Neural cell (in vitro differentiated cells): ENCODE measurements around the gene C1QC.

Experiments used
- CTCF ChIP-seq: fragments of 450-650 bp; IDR thresholded peaks from 2 replicates; pipeline ENCODE4 v1.5.1; 2014; ENCODE audit warnings: antibody characterized with exemption, mild to moderate bottlenecking, moderate library complexity; ENCODE audit not compliant: poor library complexity, severe bottlenecking
- EZH2 ChIP-seq: fragments of 200-600, 300-800 bp; shearing (Covaris generic), sonication (generic); IDR thresholded peaks from 2 replicates; pipeline ENCODE4 v1.6.1; 2014; ENCODE audit warnings: antibody characterized with exemption, low read length, borderline replicate concordance, mild to moderate bottlenecking; ENCODE audit not compliant: insufficient read depth, poor library complexity, severe bottlenecking
- MXI1 ChIP-seq: fragments of 450-650 bp; conservative IDR thresholded peaks from 2 replicates; pipeline ENCODE4 v1.6.1; 2014; ENCODE audit warnings: antibody characterized with exemption, mild to moderate bottlenecking; ENCODE audit not compliant: poor library complexity, severe bottlenecking
- POLR2AphosphoS5 ChIP-seq: IDR thresholded peaks from 2 replicates; pipeline ENCODE4 v1.6.1; 2012
- RAD21 ChIP-seq: fragments of 450-650 bp; conservative IDR thresholded peaks from 2 replicates; pipeline ENCODE4 v1.6.1; 2014; ENCODE audit warnings: antibody characterized with exemption, mild to moderate bottlenecking, moderate library complexity
- REST ChIP-seq: IDR thresholded peaks from 2 replicates; pipeline ENCODE4 v1.6.1; 2012; ENCODE audit warnings: borderline replicate concordance
- SMC3 ChIP-seq: fragments of 450-650 bp; conservative IDR thresholded peaks from 2 replicates; pipeline ENCODE4 v1.6.1; 2014; ENCODE audit warnings: antibody characterized with exemption, mild to moderate bottlenecking, moderate library complexity; ENCODE audit not compliant: poor library complexity
- TAF1 ChIP-seq: IDR thresholded peaks from 2 replicates; pipeline ENCODE4 v1.6.1; 2012; ENCODE audit warnings: low read depth

DNA sequence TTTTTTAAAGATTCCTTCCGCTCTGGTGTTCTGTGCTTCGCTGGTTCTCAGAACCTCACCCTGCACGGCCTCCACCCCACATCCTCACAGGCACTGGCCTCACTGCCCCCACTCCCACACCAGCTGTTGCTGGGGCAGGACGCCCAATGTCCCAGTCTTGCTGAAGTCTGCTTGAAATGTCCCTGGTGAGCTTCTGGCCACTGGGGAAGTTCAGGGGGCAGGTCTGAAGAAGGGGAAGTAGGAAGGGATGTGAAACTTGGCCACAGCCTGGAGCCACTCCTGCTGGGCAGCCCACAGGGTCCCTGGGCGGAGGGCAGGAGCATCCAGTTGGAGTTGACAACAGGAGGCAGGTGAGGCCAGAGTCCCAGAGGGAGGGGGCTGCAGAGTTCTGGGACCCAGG is 7.1 kb upstream of the C1QC start, which contains the start of gene C1QA:
- TF ChIP-seq CTCF = no peak
- TF ChIP-seq RAD21 = no peak
- TF ChIP-seq POLR2AphosphoS5 = no peak
- TF ChIP-seq REST = no peak
- no peak for TF ChIP-seq TAF1
- TF ChIP-seq SMC3 = no peak
- TF ChIP-seq MXI1 = no peak
- no peak for TF ChIP-seq EZH2
